CD4-positive, alpha-beta T cell treated with Interleukin-10 for 1 hour (primary cell): ENCODE data around the gene SLC39A5.
"Not testable (repeated sequence)": the region's sequence is repeated elsewhere in the genome, so short reads cannot be mapped to it uniquely, and the experiment has no call there.

Source experiments
- DNase-seq: peaks from one replicate; pipeline ENCODE4 v3.0.0-alpha.2; 2020

Gene SLC39A5

GRCh38 chr12:56248711-56249110 is 18.9 kb downstream of the SLC39A5 start:
- DNase-seq = no peak

GRCh38 chr12:56252649-56253048 is 22.8 kb downstream of the SLC39A5 start:
- DNase-seq = no peak

GRCh38 chr12:56253091-56253490 is 23.2 kb downstream of the SLC39A5 start:
- no peak for DNase-seq

GRCh38 chr12:56255671-56256070 is 25.8 kb downstream of the SLC39A5 start:
- no peak for DNase-seq

- DNase-seq = no peak
These were observed 26.6 kb downstream of the SLC39A5 start for GRCh38 chr12:56256326-56256960.

GRCh38 chr12:56257071-56257470 is 27.2 kb downstream of the SLC39A5 start:
- no peak for DNase-seq

- DNase-seq = no peak
These were observed 27.7 kb downstream of the SLC39A5 start for GRCh38 chr12:56257491-56258067.

GRCh38 chr12:56258068-56258819 is 28.4 kb downstream of the SLC39A5 start, which contains the start of gene ANKRD52:
TSS of gene ANKRD52 (minus strand) at chr12:56258384. CDS start at chr12:56258269, 115 bp downstream.
- DNase-seq = peak; percentile 83

GRCh38 chr12:56258820-56259183 is 29.0 kb downstream of the SLC39A5 start:
- DNase-seq = no peak

GRCh38 chr12:56260380-56260779 is 30.5 kb downstream of the SLC39A5 start:
- DNase-seq = no peak

- DNase-seq = no peak
These were observed 31.1 kb downstream of the SLC39A5 start for GRCh38 chr12:56260921-56261320.

GRCh38 chr12:56261503-56262232 is 31.8 kb downstream of the SLC39A5 start:
- DNase-seq = no peak

GRCh38 chr12:56262955-56263354 is 33.1 kb downstream of the SLC39A5 start:
- DNase-seq = not testable (repeated sequence)

- not testable (repeated sequence) for DNase-seq
These were observed 36.3 kb downstream of the SLC39A5 start for GRCh38 chr12:56266068-56266692.

- peak; percentile 92 for DNase-seq
These were observed 37.0 kb downstream of the SLC39A5 start, which contains the start of gene COQ10A for GRCh38 chr12:56266693-56267442. TSS of gene COQ10A (plus strand) at chr12:56266942. CDS start at chr12:56267119, 177 bp downstream.

GRCh38 chr12:56267443-56268071 is 37.7 kb downstream of the SLC39A5 start:
- DNase-seq = no peak

- peak; percentile 12 for DNase-seq
These were observed 41.2 kb downstream of the SLC39A5 start for GRCh38 chr12:56271031-56271430.

GRCh38 chr12:56272468-56272867 is 42.6 kb downstream of the SLC39A5 start:
- DNase-seq = not testable (repeated sequence)

- DNase-seq = no peak
These were observed 44.4 kb downstream of the SLC39A5 start for GRCh38 chr12:56274299-56274698.

GRCh38 chr12:56278905-56279304 is 49.1 kb downstream of the SLC39A5 start:
- no peak for DNase-seq

GRCh38 chr12:56280849-56281248 is 51.0 kb downstream of the SLC39A5 start:
- no peak for DNase-seq
